Hippocampal formation (tissue), 2 donors: Measurements from ENCODE around the gene SULF2.

ENCODE experiments used
- DNase-seq, 2 donors: peaks; one replicate each; lab custom pipeline; 2025; lab: John Stamatoyannopoulos, UW

Gene SULF2

GRCh38 chr20:47762699-47763268, 22.5 kb downstream of the SULF2 start:
- DNase-seq: no peak

GRCh38 chr20:47761482-47762047, 23.7 kb downstream of the SULF2 start:
- DNase-seq: no peak

- DNase-seq: no peak
Measured at GRCh38 chr20:47760686-47761481, 24.4 kb downstream of the SULF2 start.

- DNase-seq: no peak
Measured at GRCh38 chr20:47758517-47759450, 26.5 kb downstream of the SULF2 start.

- no peak for DNase-seq
Measured at GRCh38 chr20:47757145-47758035, 27.9 kb downstream of the SULF2 start.

- no peak for DNase-seq
Measured at GRCh38 chr20:47754946-47755652, 30.2 kb downstream of the SULF2 start.

- DNase-seq: no peak
Measured at GRCh38 chr20:47754388-47754715, 30.9 kb downstream of the SULF2 start.

GRCh38 chr20:47753576-47754387, 31.5 kb downstream of the SULF2 start:
- DNase-seq: no peak

- DNase-seq: no peak
Measured at GRCh38 chr20:47751449-47751848, 33.8 kb downstream of the SULF2 start.

GRCh38 chr20:47749339-47749738, 35.9 kb downstream of the SULF2 start:
- no peak for DNase-seq

- no peak for DNase-seq
Measured at GRCh38 chr20:47748823-47749222, 36.5 kb downstream of the SULF2 start.

GRCh38 chr20:47748069-47748468, 37.2 kb downstream of the SULF2 start:
- no peak for DNase-seq

GRCh38 chr20:47747669-47748031, 37.6 kb downstream of the SULF2 start:
- no peak for DNase-seq

- no peak for DNase-seq
Measured at GRCh38 chr20:47744803-47745202, 40.5 kb downstream of the SULF2 start.

GRCh38 chr20:47743671-47744070, 41.6 kb downstream of the SULF2 start:
- no peak for DNase-seq

GRCh38 chr20:47741669-47742608, 43.3 kb downstream of the SULF2 start:
- DNase-seq: no peak

- no peak for DNase-seq
Measured at GRCh38 chr20:47740862-47741184, 44.5 kb downstream of the SULF2 start.

- DNase-seq: no peak
Measured at GRCh38 chr20:47740121-47740861, 45.0 kb downstream of the SULF2 start.
